ENCODE measurements around the gene NINJ2. TPM values are rescaled to one million over a fixed set of nuclear protein-coding genes. Genes with fewer than 3 reads are reported as not detected.

The NINJ2 gene
- total and polyA plus RNA-seq, 2 experiments from 2014 or later, result 4.9 to 5.2 TPM

DNA sequence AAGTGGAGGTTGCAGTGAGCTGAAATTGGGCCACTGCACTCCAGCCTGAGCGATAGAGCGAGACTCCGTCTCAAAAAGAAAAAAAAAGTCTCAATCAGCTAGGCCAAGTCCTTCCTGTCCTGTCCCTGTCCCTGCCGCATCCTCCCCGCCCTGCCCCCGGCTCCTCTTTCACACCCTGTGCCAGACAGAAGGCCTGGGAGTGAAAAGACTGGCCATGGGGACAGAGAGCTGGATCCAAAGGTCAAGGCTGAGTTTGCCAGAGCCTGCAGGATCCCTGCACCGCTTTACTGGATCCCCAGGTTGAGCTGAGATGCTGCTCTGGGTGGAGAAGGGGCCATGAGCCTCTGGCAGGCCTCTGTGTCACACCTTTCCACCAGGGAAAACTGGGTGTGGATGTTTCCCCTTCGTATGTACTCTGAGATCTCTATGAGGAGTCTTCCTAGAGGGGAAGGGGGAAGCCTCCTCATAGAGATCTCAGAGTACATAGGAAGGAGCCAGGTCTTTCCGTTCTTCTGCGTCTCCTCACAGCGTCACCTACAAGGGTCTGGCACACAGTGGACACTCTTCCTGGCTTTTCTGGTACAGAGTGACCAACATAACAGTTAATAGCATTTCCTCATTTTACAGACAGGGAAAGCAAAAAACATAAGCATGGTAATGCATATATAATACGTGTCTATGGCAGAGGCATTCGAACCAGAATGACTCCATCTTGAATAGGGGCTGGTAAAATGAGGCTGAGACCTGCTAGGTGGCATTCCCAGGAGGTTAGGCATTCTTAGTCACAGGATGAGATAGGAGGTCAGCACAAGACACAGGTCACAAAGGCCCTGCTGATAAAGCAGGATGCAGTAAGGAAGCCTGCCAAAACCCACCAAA, 35.1 kb downstream of the NINJ2 start:
- H2AFZ ChIP-seq, result no peak overlapping the region

DNA sequence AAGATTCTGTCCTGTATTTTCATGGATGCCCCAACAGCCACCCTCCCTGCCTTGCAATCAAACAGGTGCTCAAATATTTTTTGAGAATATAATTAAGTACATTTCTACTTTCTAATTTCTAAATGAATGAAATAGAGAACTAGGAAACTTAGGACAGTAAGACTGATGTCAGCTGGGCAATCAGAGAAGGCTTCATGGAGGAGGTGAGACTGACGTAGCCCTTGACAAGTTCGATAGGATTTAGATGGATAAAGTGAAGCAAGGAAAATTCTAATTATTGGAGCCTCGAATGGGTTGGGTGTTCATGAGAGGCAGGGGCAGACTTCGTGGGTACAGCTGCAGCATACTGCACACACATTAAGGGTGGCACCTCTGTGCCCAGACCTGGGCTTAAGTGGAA, 36.0 kb downstream of the NINJ2 start:
- Histone ChIP-seq H3K9ac (no peak overlapping the region), H3K79me2 (ENCODE audit: insufficient read depth) (no peaks in the 10 kb centered on the region), H3K9me2 (ENCODE audit: insufficient read depth) (no peaks in the 10 kb centered on the region), H2AFZ (no peak overlapping the region), H3K27me3 (replicated peaks; ENCODE audit: insufficient read depth) (no peaks in the 10 kb centered on the region), H3K4me1 (ENCODE audit: insufficient read depth) (peaks cover 10% of the 10 kb centered on the region), H3K36me3 (ENCODE audit: low read depth) (no peaks in the 10 kb centered on the region), H3K4me3 (no peak overlapping the region), H3K4me2 (ENCODE audit: unreplicated experiment) (no peak overlapping the region), H3K9me3 (ENCODE audit: low read depth) (no peaks in the 10 kb centered on the region), H4K20me1 (ENCODE audit: insufficient read depth) (no peaks in the 10 kb centered on the region), H3K27ac (no peak overlapping the region), H3F3A (ENCODE audit: insufficient read depth) (peaks cover 14% of the 10 kb centered on the region)
- TF ChIP-seq EZH2 (IDR thresholded peaks at IDR 0.05; ENCODE audit: insufficient read depth, poor library complexity, severe bottlenecking) (no peak), EZH2phosphoT487 (IDR thresholded peaks at IDR 0.05; ENCODE audit: insufficient read depth, low read depth) (no peak)
- in situ Hi-C loops (cut with MboI), result no loop called here
- DNase-seq, result no peak
- 74 to 79% methylated on average over 4 of the region's 4 CpGs for WGBS, 2 experiments (ENCODE audit: low coverage in 1 of 2, low lambda C conversion rate in 2 of 2, missing lambda C conversion rate in 2 of 2)

More for the DNA sequence above, 35.1 kb downstream of the NINJ2 start:
- H3K79me2 ChIP-seq (ENCODE audit: insufficient read depth), result no peaks in the 10 kb centered on the region
- no peak overlapping the region for H3K9ac ChIP-seq
- in situ Hi-C loops (cut with MboI), result no loop called here
- H4K20me1 ChIP-seq (ENCODE audit: insufficient read depth), result no peaks in the 10 kb centered on the region
- no peaks in the 10 kb centered on the region for H3K9me3 ChIP-seq (ENCODE audit: low read depth)
- peaks cover 18% of the 10 kb centered on the region for H3K4me1 ChIP-seq (ENCODE audit: insufficient read depth)
- no peak for DNase-seq
- H3K27me3 ChIP-seq (replicated peaks; ENCODE audit: insufficient read depth), result no peaks in the 10 kb centered on the region
- H3K36me3 ChIP-seq (ENCODE audit: low read depth), result no peaks in the 10 kb centered on the region
- WGBS, 2 experiments (ENCODE audit: low coverage in 1 of 2, low lambda C conversion rate in 2 of 2, missing lambda C conversion rate in 2 of 2), result 88 to 91% methylated on average over 13 of the region's 13 CpGs
- H3K27ac ChIP-seq, result no peak overlapping the region
- no peak overlapping the region for H3K4me3 ChIP-seq
- TF ChIP-seq EZH2 (IDR thresholded peaks at IDR 0.05; ENCODE audit: insufficient read depth, poor library complexity, severe bottlenecking) (no peak), EZH2phosphoT487 (IDR thresholded peaks at IDR 0.05; ENCODE audit: insufficient read depth, low read depth) (no peak)
- H3K9me2 ChIP-seq (ENCODE audit: insufficient read depth), result no peaks in the 10 kb centered on the region
- H3K4me2 ChIP-seq (ENCODE audit: unreplicated experiment), result no peak overlapping the region
- peaks cover 23% of the 10 kb centered on the region for H3F3A ChIP-seq (ENCODE audit: insufficient read depth)

DNA sequence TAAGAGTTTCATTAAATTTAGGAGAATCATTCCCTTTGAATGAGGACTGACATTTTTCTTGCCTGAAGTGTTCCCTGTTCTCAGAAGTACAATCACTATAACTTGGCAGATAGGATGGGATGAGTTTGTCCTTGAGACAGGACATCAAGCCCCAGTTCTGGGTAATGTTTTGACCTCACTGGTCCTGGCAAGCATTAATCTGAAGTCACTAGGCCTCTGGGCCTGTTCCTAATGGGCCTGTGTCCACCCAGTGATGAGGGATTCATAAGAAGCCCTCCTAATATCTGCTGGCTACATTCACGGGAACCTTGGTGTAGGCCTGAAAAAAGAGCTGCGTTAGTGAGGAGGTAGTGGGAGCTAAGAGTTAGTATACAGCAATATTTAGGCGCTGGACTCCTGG, 37.2 kb downstream of the NINJ2 start:
- H3K9me2 ChIP-seq (ENCODE audit: insufficient read depth), result no peaks in the 10 kb centered on the region
- no peaks in the 10 kb centered on the region for H4K20me1 ChIP-seq (ENCODE audit: insufficient read depth)
- DNase-seq, result no peak
- H3K36me3 ChIP-seq (ENCODE audit: low read depth), result no peaks in the 10 kb centered on the region
- H2AFZ ChIP-seq, result no peak overlapping the region
- no peak overlapping the region for H3K4me3 ChIP-seq
- H3K4me1 ChIP-seq (ENCODE audit: insufficient read depth), result no peaks in the 10 kb centered on the region
- no peak overlapping the region for H3K4me2 ChIP-seq (ENCODE audit: unreplicated experiment)
- in situ Hi-C loops (cut with MboI), result no loop called here
- H3K27me3 ChIP-seq (replicated peaks; ENCODE audit: insufficient read depth), result no peaks in the 10 kb centered on the region
- H3K27ac ChIP-seq, result no peak overlapping the region
- H3F3A ChIP-seq (ENCODE audit: insufficient read depth), result peaks cover 3% of the 10 kb centered on the region; the same call in 1 of the 2 replicates
- H3K9ac ChIP-seq, result no peak overlapping the region
- H3K79me2 ChIP-seq (ENCODE audit: insufficient read depth), result no peaks in the 10 kb centered on the region
- WGBS, 2 experiments (ENCODE audit: low coverage in 1 of 2, low lambda C conversion rate in 2 of 2, missing lambda C conversion rate in 2 of 2), result 95% methylated on average over 3 of the region's 3 CpGs
- TF ChIP-seq EZH2phosphoT487 (IDR thresholded peaks at IDR 0.05; ENCODE audit: insufficient read depth, low read depth) (no peak), EZH2 (IDR thresholded peaks at IDR 0.05; ENCODE audit: insufficient read depth, poor library complexity, severe bottlenecking) (no peak)
- no peaks in the 10 kb centered on the region for H3K9me3 ChIP-seq (ENCODE audit: low read depth)

DNA sequence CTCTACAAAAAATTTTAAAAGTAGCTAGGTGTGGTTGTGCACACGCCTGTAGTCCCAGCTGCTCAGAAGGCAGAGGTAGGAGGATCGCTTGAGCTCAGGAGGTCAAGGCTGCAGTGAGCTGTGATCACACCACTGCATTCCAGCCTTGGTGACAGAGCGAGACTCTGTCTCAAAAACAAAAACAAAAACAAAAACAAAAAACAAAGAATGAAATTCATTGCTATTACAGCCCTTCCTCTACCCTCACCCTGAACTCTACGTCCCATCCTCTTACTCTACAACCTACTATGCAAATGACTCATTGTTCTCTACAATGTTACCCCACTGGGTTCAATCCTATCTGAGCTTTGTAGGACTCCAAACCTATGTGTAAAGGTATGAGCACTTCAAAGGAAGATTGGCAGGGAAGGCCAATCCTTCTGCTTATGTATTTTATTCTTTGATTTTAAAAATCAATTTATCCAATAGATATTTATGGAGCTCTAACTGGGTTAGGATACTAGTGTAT, 39.3 kb downstream of the NINJ2 start:
- no peaks in the 10 kb centered on the region for H3K9me3 ChIP-seq (ENCODE audit: low read depth)
- H2AFZ ChIP-seq, result no peak overlapping the region
- H3K4me2 ChIP-seq (ENCODE audit: unreplicated experiment), result no peak overlapping the region
- no peak overlapping the region for H3K27ac ChIP-seq
- H3K79me2 ChIP-seq (ENCODE audit: insufficient read depth), result no peaks in the 10 kb centered on the region
- no peaks in the 10 kb centered on the region for H4K20me1 ChIP-seq (ENCODE audit: insufficient read depth)
- H3K9ac ChIP-seq, result no peak overlapping the region
- no peaks in the 10 kb centered on the region for H3K4me1 ChIP-seq (ENCODE audit: insufficient read depth)
- H3K36me3 ChIP-seq (ENCODE audit: low read depth), result no peaks in the 10 kb centered on the region
- TF ChIP-seq EZH2 (IDR thresholded peaks at IDR 0.05; ENCODE audit: insufficient read depth, poor library complexity, severe bottlenecking), result no peak
- TF ChIP-seq EZH2phosphoT487 (IDR thresholded peaks at IDR 0.05; ENCODE audit: insufficient read depth, low read depth), result no peak
- no peaks in the 10 kb centered on the region for H3K27me3 ChIP-seq (replicated peaks; ENCODE audit: insufficient read depth)
- no peak overlapping the region for H3K4me3 ChIP-seq
- no peaks in the 10 kb centered on the region for H3F3A ChIP-seq (ENCODE audit: insufficient read depth)
- DNase-seq, result no peak
- no peaks in the 10 kb centered on the region for H3K9me2 ChIP-seq (ENCODE audit: insufficient read depth)
- in situ Hi-C loops (cut with MboI), result no loop called here
- 95% methylated on average over 4 of the region's 4 CpGs for WGBS, 2 experiments (ENCODE audit: low coverage in 1 of 2, low lambda C conversion rate in 2 of 2, missing lambda C conversion rate in 2 of 2)

Measured in GM23248 (cell line).